ENCODE data around the gene VGF.

VGF gene

GRCh38 chr7:101168412-101169049 lies 3.2 kb upstream of the VGF start:
- no peak for TF ChIP-seq CTCF (IDR thresholded peaks at IDR 0.05; ENCODE audit: insufficient read depth, missing control alignments)
- FAIRE-seq (no peak), DNase-seq (ENCODE audit: insufficient read length, low spot score) (no peak)

- no peak for TF ChIP-seq CTCF (IDR thresholded peaks at IDR 0.05; ENCODE audit: insufficient read depth, missing control alignments)
- FAIRE-seq = no peak
- DNase-seq (ENCODE audit: insufficient read length, low spot score) = no peak
Measured at GRCh38 chr7:101167645-101168411, 2.5 kb upstream of the VGF start.

- no peak for TF ChIP-seq CTCF (IDR thresholded peaks at IDR 0.05; ENCODE audit: insufficient read depth, missing control alignments)
- DNase-seq (ENCODE audit: insufficient read length, low spot score) (no peak), FAIRE-seq (no peak)
Measured at GRCh38 chr7:101166909-101167644, 1.7 kb upstream of the VGF start.

- DNase-seq (ENCODE audit: insufficient read length, low spot score) = no peak
- no peak for TF ChIP-seq CTCF (IDR thresholded peaks at IDR 0.05; ENCODE audit: insufficient read depth, missing control alignments)
- no peak for FAIRE-seq
Measured at GRCh38 chr7:101166648-101166908, 1.2 kb upstream of the VGF start.

- no peak for FAIRE-seq
- TF ChIP-seq CTCF (IDR thresholded peaks at IDR 0.05; ENCODE audit: insufficient read depth, missing control alignments) = no peak
- no peak for DNase-seq (ENCODE audit: insufficient read length, low spot score)
Measured at GRCh38 chr7:101165958-101166647, 734 bp upstream of the VGF start.

GRCh38 chr7:101164071-101164840 lies 1.1 kb downstream of the VGF start:
- DNase-seq (ENCODE audit: insufficient read length, low spot score) (no peak), FAIRE-seq (no peak)
- TF ChIP-seq CTCF (IDR thresholded peaks at IDR 0.05; ENCODE audit: insufficient read depth, missing control alignments) = no peak
